ENCODE data around the gene EXOC7.

DNA sequence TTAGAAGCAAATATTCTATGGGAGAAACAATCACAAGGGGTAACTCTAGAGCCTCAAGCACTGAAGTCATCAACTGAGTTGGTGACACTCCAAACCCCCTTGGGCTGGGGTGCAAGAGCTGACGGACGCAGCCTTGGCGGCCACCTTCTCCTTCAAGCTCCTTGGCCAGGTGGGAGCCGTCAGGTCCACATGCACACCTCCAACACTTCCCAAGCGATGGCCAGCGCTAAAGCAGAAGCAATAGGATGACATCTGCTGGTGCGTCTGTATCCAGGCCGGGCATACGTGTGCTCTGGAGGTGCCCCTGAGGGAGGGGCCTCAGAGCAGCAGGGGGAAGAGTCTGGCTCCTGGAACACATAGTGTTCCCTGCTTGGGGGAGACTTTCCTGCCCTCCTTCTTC, 49.6 kb upstream of the EXOC7 start:
- TF ChIP-seq, protein P1, sequence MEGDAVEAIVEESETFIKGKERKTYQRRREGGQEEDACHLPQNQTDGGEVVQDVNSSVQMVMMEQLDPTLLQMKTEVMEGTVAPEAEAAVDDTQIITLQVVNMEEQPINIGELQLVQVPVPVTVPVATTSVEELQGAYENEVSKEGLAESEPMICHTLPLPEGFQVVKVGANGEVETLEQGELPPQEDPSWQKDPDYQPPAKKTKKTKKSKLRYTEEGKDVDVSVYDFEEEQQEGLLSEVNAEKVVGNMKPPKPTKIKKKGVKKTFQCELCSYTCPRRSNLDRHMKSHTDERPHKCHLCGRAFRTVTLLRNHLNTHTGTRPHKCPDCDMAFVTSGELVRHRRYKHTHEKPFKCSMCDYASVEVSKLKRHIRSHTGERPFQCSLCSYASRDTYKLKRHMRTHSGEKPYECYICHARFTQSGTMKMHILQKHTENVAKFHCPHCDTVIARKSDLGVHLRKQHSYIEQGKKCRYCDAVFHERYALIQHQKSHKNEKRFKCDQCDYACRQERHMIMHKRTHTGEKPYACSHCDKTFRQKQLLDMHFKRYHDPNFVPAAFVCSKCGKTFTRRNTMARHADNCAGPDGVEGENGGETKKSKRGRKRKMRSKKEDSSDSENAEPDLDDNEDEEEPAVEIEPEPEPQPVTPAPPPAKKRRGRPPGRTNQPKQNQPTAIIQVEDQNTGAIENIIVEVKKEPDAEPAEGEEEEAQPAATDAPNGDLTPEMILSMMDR (conservative IDR thresholded peaks at IDR 0.05; ENCODE audit: low read depth, low read length), result no peak
- TF ChIP-seq RAD21 (IDR thresholded peaks at IDR 0.05; ENCODE audit: low read length), result no peak
- TF ChIP-seq, protein P2, sequence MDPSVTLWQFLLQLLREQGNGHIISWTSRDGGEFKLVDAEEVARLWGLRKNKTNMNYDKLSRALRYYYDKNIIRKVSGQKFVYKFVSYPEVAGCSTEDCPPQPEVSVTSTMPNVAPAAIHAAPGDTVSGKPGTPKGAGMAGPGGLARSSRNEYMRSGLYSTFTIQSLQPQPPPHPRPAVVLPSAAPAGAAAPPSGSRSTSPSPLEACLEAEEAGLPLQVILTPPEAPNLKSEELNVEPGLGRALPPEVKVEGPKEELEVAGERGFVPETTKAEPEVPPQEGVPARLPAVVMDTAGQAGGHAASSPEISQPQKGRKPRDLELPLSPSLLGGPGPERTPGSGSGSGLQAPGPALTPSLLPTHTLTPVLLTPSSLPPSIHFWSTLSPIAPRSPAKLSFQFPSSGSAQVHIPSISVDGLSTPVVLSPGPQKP (IDR thresholded peaks at IDR 0.05; ENCODE audit: borderline replicate concordance, low read depth, low read length), result no peak
- no peak for TF ChIP-seq FOS (IDR thresholded peaks at IDR 0.05; ENCODE audit: low read depth, low read length)
- no peak for TF ChIP-seq POLR2A (IDR thresholded peaks at IDR 0.05; ENCODE audit: low read depth, low read length)
- no peak for TF ChIP-seq USF2 (IDR thresholded peaks at IDR 0.05; ENCODE audit: low read depth, low read length)
- no peak for TF ChIP-seq RCOR1 (IDR thresholded peaks at IDR 0.05; ENCODE audit: insufficient replicate concordance, low read length)
- no peak for TF ChIP-seq RFX5 (IDR thresholded peaks at IDR 0.05; ENCODE audit: low read depth, low read length)

All from IMR-90 (cell line).